NCI-H1105 treated with DMSO at 0.1 percent for 48 hours (cell line): ENCODE results near the gene ZNF273.
"Not testable (repeated sequence)": the region's sequence is repeated elsewhere in the genome, so short reads cannot be mapped to it uniquely, and the experiment has no call there.

Experiments
- DNase-seq: peaks from one replicate; lab custom pipeline; 2025; lab: John Stamatoyannopoulos, UW

ZNF273 gene

DNA sequence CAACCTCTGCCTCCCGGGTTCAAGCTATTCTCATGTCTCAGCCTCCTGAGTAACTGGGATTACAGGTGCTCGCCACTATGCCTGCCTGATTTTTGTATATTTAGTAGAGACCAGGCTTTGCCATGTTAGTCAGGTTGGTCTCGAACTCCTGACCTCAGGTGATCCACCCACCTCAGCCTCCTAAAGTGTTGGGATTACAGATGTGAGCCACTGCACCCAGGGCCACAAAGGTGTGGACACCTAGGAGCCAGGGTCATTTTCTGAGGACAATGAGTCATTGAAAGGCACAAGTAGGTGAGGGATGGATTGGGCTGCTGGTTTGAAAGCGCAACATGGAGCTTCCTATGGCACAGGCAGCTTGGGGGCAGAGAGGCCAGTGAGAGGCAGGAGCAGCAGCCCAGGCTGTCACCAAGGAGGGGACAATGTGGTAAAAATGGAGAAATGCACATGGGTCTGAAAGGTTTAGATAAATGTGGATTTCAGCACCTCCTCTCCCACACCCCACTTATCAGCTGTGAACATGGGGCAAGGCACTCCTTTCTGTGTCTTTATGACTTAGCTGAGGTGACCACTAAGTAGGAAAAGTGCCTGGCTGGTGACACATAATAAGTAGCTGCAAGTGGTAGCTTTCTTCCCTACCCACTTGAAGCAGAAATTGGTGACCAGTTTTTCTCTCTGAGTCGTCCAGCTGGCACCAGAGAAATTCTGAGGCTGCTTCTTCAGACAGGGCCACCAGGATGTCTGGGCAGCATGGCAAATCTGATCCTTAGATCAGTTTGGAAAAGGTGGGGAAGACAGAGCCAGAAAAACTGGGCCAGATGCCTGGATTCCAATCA lies 41.8 kb downstream of the ZNF273 start:
- not testable (repeated sequence) for DNase-seq

DNA sequence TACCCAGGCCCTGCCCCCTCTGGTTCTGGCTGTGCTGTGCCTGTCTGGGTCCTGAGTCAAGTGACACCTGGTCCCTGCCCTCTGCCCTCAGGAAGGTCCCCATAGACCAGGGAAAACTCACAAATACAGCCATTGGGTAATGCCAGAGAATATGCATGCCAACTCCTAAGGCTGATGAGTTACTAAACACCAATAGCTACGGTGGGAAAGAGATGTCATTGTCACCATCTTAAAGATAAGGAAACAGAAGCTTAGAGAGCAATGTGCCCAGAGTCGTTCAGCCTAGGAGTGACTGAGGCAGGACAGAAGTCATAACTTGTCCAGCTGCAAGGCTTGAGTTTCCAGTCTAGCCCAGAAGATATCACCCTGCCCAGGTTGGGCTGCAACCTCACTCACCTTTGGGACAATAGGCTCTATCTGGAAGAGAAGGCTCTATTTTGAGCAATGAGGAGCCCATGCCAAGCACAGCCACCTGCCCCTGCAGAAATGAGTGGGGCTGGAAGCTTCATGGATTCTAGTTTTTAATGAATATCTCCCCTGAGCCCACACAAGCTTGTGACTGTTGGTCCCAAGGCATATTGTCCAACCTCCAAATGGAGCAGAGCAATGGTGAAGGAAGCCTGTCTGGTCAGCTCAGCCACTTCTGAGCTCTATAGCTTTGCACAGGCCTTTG lies 42.6 kb downstream of the ZNF273 start:
- no peak for DNase-seq

DNA sequence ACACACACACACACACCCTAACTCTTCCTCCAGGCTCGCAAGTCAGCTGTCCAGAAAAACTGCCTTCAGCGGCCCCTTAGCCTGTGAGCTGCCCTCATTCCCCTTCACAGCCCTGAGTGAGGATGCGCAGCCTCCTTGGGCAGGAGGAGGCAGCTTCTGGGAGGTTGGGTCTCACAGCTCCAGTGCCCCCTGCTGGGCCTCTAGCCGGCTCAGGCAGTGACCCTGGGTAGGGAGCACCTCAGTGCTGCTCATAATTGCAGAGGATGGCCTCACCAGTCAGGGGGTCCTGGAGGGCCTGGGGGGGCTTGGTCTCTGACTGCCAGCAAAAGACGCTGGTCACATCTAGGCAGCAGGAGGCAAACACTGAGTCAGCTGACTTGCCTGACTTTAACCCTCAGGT lies 43.7 kb downstream of the ZNF273 start:
- DNase-seq = peak; percentile 30

DNA sequence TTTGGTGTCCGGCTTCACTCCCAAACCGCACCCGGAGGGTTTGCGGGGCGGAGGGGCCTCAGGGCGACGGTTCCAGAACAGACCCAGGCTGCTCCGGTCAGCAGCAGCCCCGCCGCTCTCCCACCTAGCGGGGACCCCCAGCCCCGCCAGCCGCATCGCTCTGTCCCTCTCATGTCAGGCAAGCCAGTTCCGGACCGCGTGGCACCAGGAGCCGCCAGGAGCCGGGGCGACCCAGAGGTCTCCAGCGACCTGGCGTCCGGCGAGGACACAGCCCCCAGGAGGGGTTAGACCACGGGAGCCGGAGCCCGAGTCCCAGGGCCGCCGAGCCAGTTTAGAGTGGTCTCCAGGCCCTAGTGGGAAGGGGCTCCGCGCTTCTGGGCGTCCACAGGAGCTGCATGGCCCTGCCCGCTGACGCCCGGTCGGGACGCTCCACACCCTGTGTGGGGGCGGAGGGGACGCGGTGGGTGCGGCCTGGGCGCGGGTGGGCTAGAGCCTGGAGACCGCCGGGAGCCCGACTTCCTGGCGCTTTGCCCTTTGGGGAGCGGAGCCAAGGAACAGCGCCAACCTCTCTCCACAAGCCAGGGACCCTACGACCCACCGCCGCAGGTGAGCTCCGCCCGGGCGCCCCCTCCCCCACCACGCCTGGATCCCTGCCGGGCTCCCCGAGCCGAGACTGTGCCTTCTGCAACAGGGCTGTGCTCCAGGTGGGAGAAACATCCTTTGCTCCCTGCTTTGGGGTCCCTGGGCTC lies 44.4 kb downstream of the ZNF273 start:
- DNase-seq = peak; percentile 60

DNA sequence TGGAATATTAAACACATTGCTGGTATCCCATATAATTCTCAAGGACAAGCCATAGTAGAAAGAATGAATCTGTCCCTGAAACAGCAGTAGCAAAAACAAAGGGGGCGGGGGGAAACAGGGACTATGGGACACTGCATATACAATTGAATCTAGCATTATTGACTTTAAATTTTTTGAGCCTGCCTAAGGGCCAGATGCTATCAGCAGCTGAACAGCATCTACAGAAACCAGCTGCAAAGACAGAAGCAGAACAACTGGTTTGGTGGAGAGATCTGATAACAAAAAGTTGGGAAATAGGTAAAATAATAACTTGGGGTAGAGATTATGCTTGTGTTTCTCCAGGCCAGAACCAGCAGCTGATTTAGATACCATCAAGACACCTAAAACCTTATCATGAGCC lies 45.7 kb downstream of the ZNF273 start:
- DNase-seq = not testable (repeated sequence)

DNA sequence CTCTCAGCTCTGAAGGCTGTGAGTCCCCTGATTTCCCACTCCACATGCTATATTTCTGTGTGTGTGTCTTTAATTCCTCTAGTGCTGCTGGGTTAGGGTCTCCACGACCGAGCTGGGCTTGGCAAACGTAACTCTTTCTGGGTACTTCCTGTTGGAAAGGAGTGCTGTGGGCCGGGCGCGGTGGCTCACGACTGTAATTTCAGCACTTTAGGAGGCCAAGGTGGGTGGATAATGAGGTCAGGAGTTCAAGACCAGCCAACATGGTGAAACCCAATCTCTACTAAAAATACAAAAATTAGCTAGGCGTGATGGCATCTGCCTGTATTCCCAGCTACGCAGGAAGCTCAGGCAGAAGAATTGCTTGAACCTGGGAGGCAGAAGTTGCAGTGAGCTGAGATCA lies 47.6 kb downstream of the ZNF273 start:
- DNase-seq = not testable (repeated sequence)

DNA sequence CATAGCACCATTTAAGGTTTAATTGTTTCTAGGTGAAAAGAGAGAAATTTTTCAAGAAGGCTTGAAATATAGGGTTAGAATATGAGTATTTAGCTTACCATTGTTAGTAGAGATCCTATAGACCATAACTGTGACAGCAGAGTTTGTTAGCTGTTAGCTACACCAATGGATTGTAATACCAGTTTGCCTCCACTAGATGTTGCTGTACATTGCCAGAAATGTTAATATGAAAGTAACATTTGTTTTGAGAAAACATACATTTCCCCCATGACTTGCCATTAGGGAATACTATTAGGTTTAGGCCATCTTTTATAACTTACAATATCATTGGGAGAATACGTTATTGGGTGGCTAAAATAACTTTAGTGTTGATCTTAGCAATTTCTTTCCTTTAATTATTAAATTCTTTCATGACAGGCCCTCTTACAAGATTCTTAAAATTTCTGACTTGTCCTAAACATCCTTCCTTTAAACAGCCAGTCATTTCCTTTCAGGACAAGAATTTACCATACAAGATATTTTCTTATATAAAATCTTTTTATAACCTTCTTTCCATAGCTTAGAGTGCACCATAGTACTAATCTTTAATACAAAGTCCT lies 48.3 kb downstream of the ZNF273 start:
- peak; percentile 59 for DNase-seq

DNA sequence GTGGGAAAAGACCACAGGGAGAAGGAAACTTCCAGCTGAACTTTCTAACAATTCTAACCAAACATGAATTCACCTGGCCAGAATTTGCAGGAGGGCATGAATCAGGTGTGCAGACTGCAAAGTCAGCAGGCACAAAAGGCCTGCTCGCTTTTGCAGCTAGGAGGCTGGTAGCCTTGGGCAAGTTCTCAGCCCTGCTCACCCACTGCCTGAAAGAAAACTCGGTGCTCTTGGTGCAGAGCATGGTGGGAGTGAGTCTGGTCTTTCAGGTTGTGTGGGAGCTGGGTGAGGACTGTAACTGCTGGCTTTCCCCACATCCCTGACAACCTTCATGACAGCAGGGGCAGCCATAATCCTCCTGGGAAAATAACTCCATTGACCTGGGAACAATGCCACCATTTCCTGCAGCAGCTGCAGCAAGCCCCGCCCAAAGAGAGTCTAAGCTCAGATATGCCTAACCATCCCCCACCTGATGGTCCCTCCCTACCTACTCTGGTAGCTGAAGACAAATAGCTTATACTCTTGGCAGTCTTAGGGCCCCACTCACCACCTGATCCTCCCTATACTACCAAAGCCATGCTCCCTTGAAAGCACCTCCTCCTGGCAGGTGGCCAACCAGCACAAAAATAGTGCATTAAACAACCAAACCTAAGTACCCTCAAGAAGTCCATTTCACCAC lies 56.1 kb downstream of the ZNF273 start:
- DNase-seq = peak; percentile 95

DNA sequence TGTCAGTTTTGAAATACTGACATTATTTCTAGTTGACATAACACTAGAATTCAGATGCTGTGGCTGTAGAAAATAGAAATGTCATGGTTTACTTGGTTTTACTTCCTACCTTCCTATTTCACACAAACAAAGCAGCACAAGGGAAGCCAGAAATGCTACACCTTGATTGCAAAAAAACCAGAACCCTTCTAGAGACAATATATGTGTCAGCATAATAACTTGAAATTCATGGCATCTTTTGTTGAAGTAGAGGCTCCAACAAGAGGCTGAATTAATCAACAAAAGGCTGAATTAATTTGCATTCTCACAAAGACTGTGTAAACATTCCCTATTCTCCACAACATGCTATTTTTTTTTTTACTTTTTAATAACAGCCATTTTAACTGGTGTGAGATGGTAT lies 62.5 kb downstream of the ZNF273 start:
- DNase-seq = peak; percentile 75

DNA sequence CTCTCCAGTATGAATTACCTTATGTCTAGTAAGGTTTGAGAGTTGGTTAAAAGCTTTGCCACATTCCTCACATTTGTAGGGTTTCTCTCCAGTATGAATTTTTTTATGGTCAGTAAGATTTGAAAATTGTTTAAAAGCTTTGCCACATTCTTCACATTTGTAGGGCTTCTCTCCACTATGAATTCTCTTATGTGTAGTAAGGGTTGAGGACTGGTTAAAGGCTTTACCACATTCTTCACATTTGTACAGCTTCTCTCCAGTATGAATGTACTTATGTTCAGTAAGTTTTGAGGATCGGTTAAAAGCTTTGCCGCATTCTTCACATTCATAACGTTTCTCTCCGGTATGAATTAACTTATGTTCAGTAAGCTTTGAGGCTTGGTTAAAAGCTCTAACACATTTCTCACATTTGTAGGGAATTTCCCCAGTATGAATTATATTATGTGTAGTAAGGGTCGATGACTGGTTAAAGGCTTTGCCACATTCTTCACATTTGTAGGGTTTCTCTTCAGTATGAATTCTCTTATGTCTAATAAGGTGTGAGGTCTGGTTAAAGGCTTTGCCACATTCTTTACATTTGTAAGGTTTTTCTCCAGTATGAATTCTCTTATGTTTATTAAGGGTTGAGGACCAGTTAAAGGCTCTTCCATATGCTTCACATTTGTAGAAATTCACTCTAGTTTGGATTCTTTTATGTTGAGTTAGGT lies 75.6 kb downstream of the ZNF273 start:
- DNase-seq = no peak
